GM19240 (cell line): ENCODE results near the gene RBL2.
"Not testable (repeated sequence)": the region's sequence is repeated elsewhere in the genome, so short reads cannot be mapped to it uniquely, and the experiment has no call there.

Source experiments
- DNase-seq: peaks from one replicate; pipeline ENCODE4 v3.0.0; 2011; ENCODE audit warnings: low spot score; ENCODE audit not compliant: insufficient read length

RBL2 gene

GRCh38 chr16:53506254-53506653 lies 72.0 kb downstream of the RBL2 start:
- DNase-seq: no peak

- DNase-seq: no peak
These were observed 73.4 kb downstream of the RBL2 start for GRCh38 chr16:53507464-53508179.

DNA sequence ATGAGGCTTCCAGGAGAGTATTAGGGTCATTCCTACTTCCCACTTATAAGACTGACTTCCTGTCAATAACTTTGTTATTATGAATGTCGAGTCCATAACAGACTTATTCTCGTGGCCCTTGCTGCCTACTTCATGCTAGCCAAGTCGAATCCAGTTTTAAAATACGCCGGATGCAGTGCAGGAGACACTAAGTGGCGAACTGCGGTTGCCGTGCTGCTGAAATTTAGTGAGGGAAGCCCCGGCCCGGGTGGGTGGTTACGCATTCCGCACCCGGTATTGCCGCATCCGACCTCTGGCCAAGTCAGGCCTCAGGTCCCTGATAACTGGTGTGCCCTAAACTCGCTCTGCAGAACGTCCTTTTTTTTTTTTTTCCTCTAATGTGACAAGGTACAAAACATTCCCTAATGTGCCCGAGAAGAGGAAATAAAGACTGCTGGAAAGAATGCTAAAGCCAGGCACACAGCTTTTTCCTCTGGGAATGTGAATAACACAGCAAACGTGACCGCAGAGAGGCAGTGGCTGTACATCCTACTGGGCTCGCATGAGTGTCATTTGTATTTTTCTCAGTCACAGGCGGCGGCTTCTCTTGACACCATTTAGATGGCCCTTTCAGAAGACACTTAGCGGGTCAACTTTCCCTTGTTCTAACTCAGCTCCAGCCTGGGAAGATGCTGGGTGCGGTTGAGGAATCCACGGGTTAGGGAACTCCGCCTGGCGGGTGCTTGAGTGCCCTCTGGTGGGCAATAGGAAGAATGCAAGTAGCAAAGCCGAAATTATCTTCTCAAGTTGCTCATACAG lies 75.8 kb downstream of the RBL2 start:
- DNase-seq: no peak

- DNase-seq: no peak
These were observed 76.4 kb downstream of the RBL2 start for GRCh38 chr16:53510704-53511070.

- DNase-seq: no peak
These were observed 76.8 kb downstream of the RBL2 start for GRCh38 chr16:53511084-53511402.

DNA sequence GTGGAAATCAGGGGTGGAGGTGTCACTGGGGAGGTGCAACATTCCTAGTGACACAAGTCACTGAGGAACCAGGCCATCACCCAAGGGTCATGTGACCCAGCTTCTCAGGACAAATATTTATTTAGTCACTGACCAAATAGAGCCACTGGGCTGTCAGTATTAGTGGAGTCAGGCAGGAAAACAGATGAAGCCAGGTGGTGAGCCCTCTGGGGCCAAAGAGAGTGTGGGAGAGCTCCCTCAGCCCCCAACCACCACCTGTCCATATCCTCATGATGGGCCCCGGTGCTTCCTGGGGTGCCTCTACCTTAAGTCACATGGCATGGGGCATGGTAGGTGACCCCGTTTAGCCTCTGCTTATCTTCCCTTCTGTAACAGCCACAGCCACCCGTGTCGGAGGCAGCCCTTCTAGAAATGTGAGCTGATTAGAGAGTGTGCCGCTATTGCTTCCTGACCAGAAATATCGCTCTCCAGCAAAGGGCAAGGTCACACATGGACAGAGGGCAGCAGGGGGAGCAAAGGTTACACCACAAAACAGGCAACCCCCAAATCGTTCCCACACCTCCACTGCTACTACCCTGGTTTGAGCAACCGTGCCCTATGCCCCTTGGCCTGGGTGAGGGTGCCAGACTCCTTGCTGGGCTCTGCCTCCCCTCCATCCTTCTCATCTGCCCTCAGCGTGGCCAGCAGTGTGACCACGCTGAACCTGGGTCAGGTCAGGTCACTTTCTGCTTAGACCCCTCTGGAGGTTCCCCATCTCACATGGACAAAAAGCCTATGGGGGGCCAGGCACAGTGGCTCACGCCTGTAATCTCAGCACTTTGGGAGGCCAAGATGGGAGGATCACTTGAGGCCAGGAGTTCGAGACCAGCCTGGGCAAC lies 77.4 kb downstream of the RBL2 start:
- no peak for DNase-seq

GRCh38 chr16:53512795-53513194 lies 78.5 kb downstream of the RBL2 start:
- not testable (repeated sequence) for DNase-seq

GRCh38 chr16:53515259-53515658 lies 81.0 kb downstream of the RBL2 start:
- DNase-seq: no peak

GRCh38 chr16:53515811-53516210 lies 81.5 kb downstream of the RBL2 start:
- no peak for DNase-seq

DNA sequence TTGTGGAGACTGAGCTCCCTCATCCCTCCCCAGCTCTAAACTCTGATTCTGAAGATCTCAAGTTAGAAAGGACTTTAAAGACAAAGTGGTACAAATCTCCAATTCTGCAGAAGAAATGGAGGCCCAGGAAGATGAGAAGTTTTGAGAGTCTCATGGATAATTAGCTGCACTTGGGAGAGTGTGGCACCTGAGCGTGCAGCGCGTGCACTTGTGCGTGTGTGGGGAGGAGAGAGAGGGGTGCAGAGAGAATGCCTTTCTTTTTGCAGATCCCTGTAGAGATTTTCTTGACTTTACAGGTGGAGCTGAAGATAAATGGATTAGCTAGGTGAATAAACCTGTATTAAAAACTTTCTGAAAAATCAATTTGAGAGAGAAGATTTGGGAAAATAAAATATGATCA lies 83.6 kb downstream of the RBL2 start:
- DNase-seq: no peak

DNA sequence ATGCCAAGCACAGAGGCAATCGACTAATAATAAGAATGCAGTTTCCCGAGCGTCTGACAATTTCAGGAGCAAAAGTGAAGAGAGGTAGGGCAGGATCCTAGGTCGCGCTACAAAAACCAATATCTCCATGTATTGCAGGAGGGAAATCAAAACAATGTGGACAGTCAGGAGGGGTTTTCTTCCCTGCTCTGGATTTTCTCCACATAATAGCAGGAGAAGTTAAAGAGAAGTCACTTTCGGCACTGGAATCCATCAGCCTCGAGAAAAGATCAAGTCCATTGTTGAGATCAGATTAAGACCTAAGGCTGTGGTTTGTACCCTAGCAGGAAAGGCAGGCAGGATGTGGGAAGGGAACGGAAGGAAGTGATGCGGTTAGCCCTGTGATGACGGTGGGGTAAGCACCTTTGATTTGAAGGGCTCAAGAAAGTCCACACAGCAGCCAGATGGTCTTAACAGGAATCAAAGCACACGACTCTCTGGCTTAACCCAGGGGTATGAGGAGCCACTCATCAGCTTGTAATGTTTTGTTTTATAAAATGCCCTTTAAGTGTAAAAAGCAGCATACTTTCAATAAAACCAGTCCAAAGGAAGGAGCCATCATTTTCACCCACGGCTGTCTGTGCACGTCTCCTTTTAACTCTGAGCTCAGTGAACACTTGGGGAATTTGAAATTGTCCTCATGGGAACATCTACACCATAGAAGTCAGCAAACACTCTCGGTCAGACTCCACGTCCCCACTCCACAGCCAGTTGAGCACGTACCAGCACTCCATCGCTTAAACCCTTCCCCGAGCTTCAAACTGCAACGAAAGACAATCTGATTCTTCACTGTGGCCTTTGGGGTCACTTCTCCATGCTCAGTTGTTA lies 84.5 kb downstream of the RBL2 start:
- DNase-seq: peak; percentile 75

DNA sequence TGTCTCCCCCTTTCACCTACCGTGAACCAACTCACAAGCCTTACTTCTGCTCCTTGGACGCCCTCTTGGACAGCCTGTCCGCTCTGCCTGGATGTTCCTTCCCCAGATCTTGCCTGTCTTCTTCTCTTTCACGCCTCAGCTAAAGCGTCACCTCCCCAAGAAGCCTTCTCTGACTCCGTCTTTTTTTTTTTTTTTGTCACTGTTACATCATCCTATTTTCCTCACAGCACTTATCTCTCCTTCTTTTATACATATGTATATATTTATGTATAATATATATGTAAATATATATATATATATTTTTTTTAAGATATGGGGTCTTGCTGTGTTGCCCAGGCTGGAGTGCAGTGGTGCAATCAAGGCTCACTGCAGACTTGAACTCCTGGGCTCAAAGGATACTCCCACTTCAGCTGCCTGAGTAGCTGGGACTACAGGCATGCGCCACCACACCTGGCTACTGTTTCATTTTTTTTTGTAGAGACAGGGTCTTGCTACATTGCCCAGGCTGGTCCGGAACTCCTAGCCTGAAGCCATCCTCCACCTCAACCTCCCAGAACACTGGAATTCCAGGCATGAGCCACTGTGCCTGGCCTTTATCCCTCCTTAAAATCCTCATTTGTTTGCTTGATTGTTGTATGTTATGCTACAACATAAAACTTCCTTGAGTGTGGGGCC lies 85.3 kb downstream of the RBL2 start:
- no peak for DNase-seq

GRCh38 chr16:53523126-53523804 lies 89.0 kb downstream of the RBL2 start:
- no peak for DNase-seq

DNA sequence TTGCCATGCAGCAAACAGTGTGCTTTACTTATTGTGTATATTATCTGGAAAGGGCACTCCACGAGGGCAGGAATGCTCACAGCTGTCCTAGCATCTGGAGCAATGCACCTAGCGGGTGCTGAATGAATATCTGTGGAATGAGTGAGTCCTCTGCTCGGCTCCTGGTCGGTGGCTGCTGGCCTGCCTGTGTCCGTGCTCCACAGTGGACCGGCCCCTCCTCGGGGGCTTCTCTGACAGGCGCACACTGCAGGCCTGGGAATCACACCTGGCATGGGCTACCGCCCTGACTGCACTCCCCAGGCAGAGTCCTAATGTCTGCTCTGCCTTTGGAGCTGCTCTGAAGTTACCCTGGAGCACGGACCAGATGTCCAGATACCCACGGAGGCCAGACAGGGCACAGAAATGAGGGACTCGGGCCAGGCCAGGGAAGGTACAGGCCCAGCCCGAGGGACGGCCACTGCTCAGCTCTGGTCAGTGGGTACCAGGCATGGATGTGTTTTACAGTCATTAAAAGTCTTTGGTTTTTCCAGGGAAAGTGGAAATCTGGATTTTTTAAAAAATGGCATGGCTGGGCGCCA lies 89.8 kb downstream of the RBL2 start:
- DNase-seq: no peak

GRCh38 chr16:53528797-53529196 lies 94.5 kb downstream of the RBL2 start:
- no peak for DNase-seq

GRCh38 chr16:53529513-53529912 lies 95.2 kb downstream of the RBL2 start:
- DNase-seq: no peak

DNA sequence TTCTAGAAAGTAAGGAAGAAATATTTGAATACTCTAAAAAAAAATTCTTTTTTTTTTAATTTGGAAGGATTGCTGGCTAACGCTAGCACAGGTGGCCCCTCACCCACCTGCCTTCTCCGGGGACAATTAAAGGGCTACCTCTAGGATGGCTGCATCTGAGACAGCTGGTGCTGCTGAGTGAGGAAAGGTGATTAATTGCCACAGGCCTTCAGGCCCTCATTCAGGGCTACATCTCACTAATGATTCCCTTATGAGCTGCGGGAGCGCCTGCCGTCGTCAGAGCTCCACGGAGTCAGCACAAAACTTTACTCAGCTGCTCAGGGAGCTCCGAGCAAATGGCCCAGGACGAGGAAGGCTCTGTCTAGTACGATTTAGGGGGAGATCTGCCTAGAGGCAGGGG lies 95.8 kb downstream of the RBL2 start:
- no peak for DNase-seq

GRCh38 chr16:53530741-53531140 lies 96.5 kb downstream of the RBL2 start:
- no peak for DNase-seq

DNA sequence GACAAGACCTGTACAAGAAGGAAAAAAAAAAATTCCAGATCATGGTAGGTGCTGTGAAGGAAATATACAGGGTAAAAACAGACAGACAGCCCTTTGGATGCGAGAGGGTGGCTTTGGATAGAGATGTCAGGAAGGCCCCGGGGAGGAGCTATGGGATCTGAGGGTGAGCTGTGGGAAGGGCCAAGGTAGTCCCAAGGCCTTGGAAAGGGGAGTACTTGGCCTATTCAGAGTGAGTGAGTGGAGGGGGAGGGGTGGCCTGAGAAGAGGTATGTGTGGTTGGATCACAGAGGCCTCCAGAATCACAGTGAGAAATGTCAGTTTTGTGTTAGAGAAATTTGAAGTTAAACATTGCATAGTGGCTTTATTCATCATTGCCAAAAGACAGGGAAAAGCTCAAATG lies 99.9 kb downstream of the RBL2 start:
- DNase-seq: no peak

DNA sequence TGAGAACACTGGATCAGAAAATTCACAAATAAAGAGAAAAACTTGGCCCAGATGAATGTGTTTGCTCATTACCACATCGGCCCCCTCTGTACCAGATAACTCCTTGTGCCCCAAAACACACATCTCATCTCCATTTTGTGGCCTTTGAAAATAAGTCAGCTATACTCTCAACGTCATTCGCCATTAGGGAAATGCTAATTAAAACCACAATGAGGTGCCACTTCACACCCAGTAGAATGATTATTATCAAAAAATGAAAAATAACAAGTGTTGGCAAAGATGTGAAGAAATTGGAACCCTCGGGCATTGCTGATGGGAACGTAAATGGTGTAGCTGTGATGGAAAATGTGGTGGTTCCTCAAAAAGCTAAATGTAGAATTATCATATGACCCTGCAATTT lies 103.4 kb downstream of the RBL2 start:
- DNase-seq: no peak
